OCI-LY3 (cell line): ENCODE measurements around the gene FAM13A.

Source experiments
- EZH2phosphoT487 ChIP-seq: fragments of 200-600 bp; shearing (Covaris generic); IDR thresholded peaks from 2 replicates; pipeline ENCODE4 v1.6.1; 2018; ENCODE audit warnings: antibody characterized with exemption, mixed run types, low read depth
- TF ChIP-seq, protein P1 (sequence below): fragments of 200-600, 300-600 bp; sonication (generic); IDR thresholded peaks from 2 replicates; pipeline ENCODE4 v1.5.1; 2014; ENCODE audit warnings: antibody characterized with exemption, low read length, low read depth

DNA sequence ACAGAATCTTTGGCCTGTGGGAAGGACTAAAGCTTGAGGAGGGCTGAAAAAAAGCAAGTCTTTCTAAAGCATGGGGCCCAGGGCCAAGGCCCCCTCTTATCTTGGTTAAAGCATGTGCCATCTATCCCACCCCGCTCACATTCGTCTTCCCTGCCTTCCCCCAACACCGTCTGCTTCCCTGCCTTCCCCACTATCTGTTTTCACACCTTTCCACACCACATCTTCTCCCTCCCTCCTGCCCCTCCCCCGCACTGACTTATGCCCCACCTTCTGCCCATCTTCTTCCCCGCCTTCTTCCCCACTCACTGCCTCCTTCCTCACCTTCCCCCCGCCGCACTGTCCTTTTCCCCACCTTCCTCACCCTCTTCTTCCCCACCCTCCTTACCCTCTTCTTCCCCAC lies 358.5 kb downstream of the FAM13A start:
- TF ChIP-seq, protein P1, sequence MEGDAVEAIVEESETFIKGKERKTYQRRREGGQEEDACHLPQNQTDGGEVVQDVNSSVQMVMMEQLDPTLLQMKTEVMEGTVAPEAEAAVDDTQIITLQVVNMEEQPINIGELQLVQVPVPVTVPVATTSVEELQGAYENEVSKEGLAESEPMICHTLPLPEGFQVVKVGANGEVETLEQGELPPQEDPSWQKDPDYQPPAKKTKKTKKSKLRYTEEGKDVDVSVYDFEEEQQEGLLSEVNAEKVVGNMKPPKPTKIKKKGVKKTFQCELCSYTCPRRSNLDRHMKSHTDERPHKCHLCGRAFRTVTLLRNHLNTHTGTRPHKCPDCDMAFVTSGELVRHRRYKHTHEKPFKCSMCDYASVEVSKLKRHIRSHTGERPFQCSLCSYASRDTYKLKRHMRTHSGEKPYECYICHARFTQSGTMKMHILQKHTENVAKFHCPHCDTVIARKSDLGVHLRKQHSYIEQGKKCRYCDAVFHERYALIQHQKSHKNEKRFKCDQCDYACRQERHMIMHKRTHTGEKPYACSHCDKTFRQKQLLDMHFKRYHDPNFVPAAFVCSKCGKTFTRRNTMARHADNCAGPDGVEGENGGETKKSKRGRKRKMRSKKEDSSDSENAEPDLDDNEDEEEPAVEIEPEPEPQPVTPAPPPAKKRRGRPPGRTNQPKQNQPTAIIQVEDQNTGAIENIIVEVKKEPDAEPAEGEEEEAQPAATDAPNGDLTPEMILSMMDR = no peak
- TF ChIP-seq EZH2phosphoT487 = no peak
